Measurements from ENCODE around the gene INPP5J. TPM values are rescaled to one million over a fixed set of nuclear protein-coding genes. Genes with fewer than 3 reads are reported as not detected.

The INPP5J gene
- total RNA-seq, 4 donors from 2014 or later: 0.22 to 2.4 (median 0.84) TPM

- Histone ChIP-seq H3K4me3 (no peak overlapping the region), H3K27me3 (no peaks in the 10 kb centered on the region), H3K4me1 (peaks cover 27 to 66% (median 32%) of the 10 kb centered on the region in 3 donors), H3K36me3 (no peaks in the 10 kb centered on the region), H3K9me3 (no peaks in the 10 kb centered on the region), H3K27ac (no peak overlapping the region)
- TF ChIP-seq POLR2A (IDR thresholded peaks at IDR 0.05) (no peak), CTCF (IDR thresholded peaks at IDR 0.05) (no peak)
- intact Hi-C loops (cut with DNase I): no loop called here
- no peak for DNase-seq
- 77 to 79% methylated on average over 6 to 10 of the region's 12 CpGs for WGBS, 2 donors
Observed at GRCh38 chr22:31079095-31079642, 43.6 kb upstream of the INPP5J start.

- no peaks in the 10 kb centered on the region for H3K36me3 ChIP-seq
- intact Hi-C loops (cut with DNase I): loop anchor here (5.0 to 10.0 kb wide), 2 partner anchors 133 to 316 kb away; no protein-coding TSS in a partner anchor
- no peaks in the 10 kb centered on the region for H3K27me3 ChIP-seq
- WGBS, 2 donors: 35 to 69% methylated on average over 2 to 5 of the region's 5 CpGs
- TF ChIP-seq POLR2A (IDR thresholded peaks at IDR 0.05): no peak
- TF ChIP-seq CTCF (IDR thresholded peaks at IDR 0.05): no peak
- H3K27ac ChIP-seq: peak overlapping the region; percentile 85 to 98 (median 95)
- H3K9me3 ChIP-seq: no peaks in the 10 kb centered on the region
- peak overlapping the region; percentile 35 to 87 (median 68) for H3K4me3 ChIP-seq
- no peak for DNase-seq
- H3K4me1 ChIP-seq: peaks cover 31 to 71% (median 33%) of the 10 kb centered on the region in 3 donors
Observed at GRCh38 chr22:31080164-31080847, 42.5 kb upstream of the INPP5J start.

- intact Hi-C loops (cut with DNase I): loop anchor here (5.0 to 10.0 kb wide), 2 partner anchors 134 to 316 kb away; no protein-coding TSS in a partner anchor
Observed at GRCh38 chr22:31080848-31081649, 41.7 kb upstream of the INPP5J start, which contains the start of gene SMTN. TSS of gene SMTN (plus strand) at chr22:31081318. CDS start at chr22:31083259, 1,941 bp downstream.

GRCh38 chr22:31081963-31082605 lies 40.7 kb upstream of the INPP5J start:
- peaks cover 0 to 2% (median 0%) of the 10 kb centered on the region in 3 donors for H3K36me3 ChIP-seq
- H3K27me3 ChIP-seq: no peaks in the 10 kb centered on the region
- intact Hi-C loops (cut with DNase I): loop anchor here (5.0 to 10.0 kb wide), 2 partner anchors 135 to 317 kb away; no protein-coding TSS in a partner anchor
- no peaks in the 10 kb centered on the region for H3K9me3 ChIP-seq
- peak overlapping the region; percentile 85 to 98 (median 95) for H3K27ac ChIP-seq
- H3K4me3 ChIP-seq: peak overlapping the region; percentile 35 to 87 (median 68)
- no peak for DNase-seq
- H3K4me1 ChIP-seq: peaks cover 33 to 78% (median 46%) of the 10 kb centered on the region in 3 donors
- TF ChIP-seq POLR2A (IDR thresholded peaks at IDR 0.05): no peak
- TF ChIP-seq CTCF (IDR thresholded peaks at IDR 0.05): no peak
- 9 to 39% methylated on average over 6 of the region's 6 CpGs for WGBS, 2 donors

More at GRCh38 chr22:31080848-31081649, 41.7 kb upstream of the INPP5J start, which contains the start of gene SMTN:
- H3K9me3 ChIP-seq: no peaks in the 10 kb centered on the region
- peaks cover 33 to 71% (median 38%) of the 10 kb centered on the region in 3 donors for H3K4me1 ChIP-seq
- no peaks in the 10 kb centered on the region for H3K27me3 ChIP-seq
- peak within 1 kb of the TSS; percentile 35 to 87 (median 68) for H3K4me3 ChIP-seq
- DNase-seq: no peak
- WGBS, 2 donors: 0% methylated on average over 8 to 18 of the region's 63 CpGs
- H3K27ac ChIP-seq: peak within 1 kb of the TSS; percentile 85 to 98 (median 95)
- no peaks in the 10 kb centered on the region for H3K36me3 ChIP-seq
- TF ChIP-seq POLR2A (IDR thresholded peaks at IDR 0.05) (peak in 3 of 4 donors; percentile 96 to 98 (median 96)), CTCF (IDR thresholded peaks at IDR 0.05) (peak in 3 of 6 experiments; percentile 1 to 6 (median 3))

Measured in esophagus squamous epithelium (tissue), 5 donors.